Memory B cell (primary cell): Measurements from ENCODE around the gene TMPRSS13.

ENCODE experiments used
- ATAC-seq: fragments of 150-1000 bp; cut with Tn5 transposase; 2 replicates; pipeline ENCODE4 v1.10.0; 2021; ENCODE audit warnings: low read depth, mild to moderate bottlenecking, moderate library complexity
- DNase-seq, 2 donors: peaks; one replicate each; pipeline ENCODE4 v3.0.0; 2022; ENCODE audit warnings: low spot score in 2 of 2
- H3K27ac Mint-ChIP-seq: one replicate; pipeline ENCODE4 v1.8.0; 2022; ENCODE audit warnings: mild to moderate bottlenecking, moderate library complexity, mixed read lengths
- H3K27me3 Mint-ChIP-seq: one replicate; pipeline ENCODE4 v1.8.0; 2022; ENCODE audit warnings: mixed read lengths
- H3K36me3 Mint-ChIP-seq: one replicate; pipeline ENCODE4 v1.8.0; 2022; ENCODE audit warnings: mild to moderate bottlenecking, mixed read lengths
- H3K4me1 Mint-ChIP-seq: one replicate; pipeline ENCODE4 v1.8.0; 2022; ENCODE audit warnings: mixed read lengths
- H3K4me3 Mint-ChIP-seq: one replicate; pipeline ENCODE4 v1.8.0; 2022; ENCODE audit warnings: mild to moderate bottlenecking, moderate library complexity, mixed read lengths
- H3K9me3 Mint-ChIP-seq: one replicate; pipeline ENCODE4 v1.8.0; 2022; ENCODE audit warnings: mixed read lengths

Gene TMPRSS13

GRCh38 chr11:117876341-117877119 lies 52.7 kb downstream of the TMPRSS13 start, which contains the start of gene FXYD6:
Gene FXYD6 (minus strand): TSS chr11:117876658. CDS start chr11:117842776, 33,882 bp downstream.
- H3K27ac Mint-ChIP-seq: no peak within 1 kb of the TSS
- ATAC-seq (no peak), DNase-seq (no peak)
- peaks cover 48% of the 10 kb centered on the region for H3K27me3 Mint-ChIP-seq
- peak within 1 kb of the TSS; percentile 58 for H3K4me3 Mint-ChIP-seq
- no peaks in the 10 kb centered on the region for H3K36me3 Mint-ChIP-seq
- H3K9me3 Mint-ChIP-seq: no peaks in the 10 kb centered on the region
- H3K4me1 Mint-ChIP-seq: peaks cover 19% of the 10 kb centered on the region

- Mint-ChIP-seq H3K9me3 (no peaks in the 10 kb centered on the region), H3K36me3 (no peaks in the 10 kb centered on the region), H3K27ac (no peak overlapping the region), H3K27me3 (peaks cover 46% of the 10 kb centered on the region), H3K4me1 (peaks cover 19% of the 10 kb centered on the region), H3K4me3 (peak overlapping the region; percentile 37)
- no peak for DNase-seq
- no peak for ATAC-seq
Observed at GRCh38 chr11:117876059-117876340, 53.2 kb downstream of the TMPRSS13 start.

GRCh38 chr11:117875382-117876058 lies 53.7 kb downstream of the TMPRSS13 start:
- H3K4me3 Mint-ChIP-seq: peak overlapping the region; percentile 37
- no peaks in the 10 kb centered on the region for H3K36me3 Mint-ChIP-seq
- peaks cover 19% of the 10 kb centered on the region for H3K4me1 Mint-ChIP-seq
- no peaks in the 10 kb centered on the region for H3K9me3 Mint-ChIP-seq
- H3K27ac Mint-ChIP-seq: peak overlapping the region; percentile 12
- peak; percentile 69 for ATAC-seq
- H3K27me3 Mint-ChIP-seq: peaks cover 46% of the 10 kb centered on the region
- DNase-seq: peak in 1 of 2 donors; percentile 13

- Mint-ChIP-seq H3K27me3 (peaks cover 41% of the 10 kb centered on the region), H3K27ac (peak overlapping the region; percentile 12), H3K4me3 (peak overlapping the region; percentile 37), H3K9me3 (no peaks in the 10 kb centered on the region), H3K36me3 (no peaks in the 10 kb centered on the region), H3K4me1 (peaks cover 19% of the 10 kb centered on the region)
- no peak for ATAC-seq
- no peak for DNase-seq
Observed at GRCh38 chr11:117874910-117875381, 54.3 kb downstream of the TMPRSS13 start.

GRCh38 chr11:117874253-117874909 lies 54.8 kb downstream of the TMPRSS13 start:
- H3K36me3 Mint-ChIP-seq: no peaks in the 10 kb centered on the region
- no peak overlapping the region for H3K4me3 Mint-ChIP-seq
- peaks cover 19% of the 10 kb centered on the region for H3K4me1 Mint-ChIP-seq
- no peaks in the 10 kb centered on the region for H3K9me3 Mint-ChIP-seq
- no peak for ATAC-seq
- DNase-seq: no peak
- peaks cover 38% of the 10 kb centered on the region for H3K27me3 Mint-ChIP-seq
- no peak overlapping the region for H3K27ac Mint-ChIP-seq

- H3K27me3 Mint-ChIP-seq: peaks cover 35% of the 10 kb centered on the region
Observed at GRCh38 chr11:117873828-117874125, 55.4 kb downstream of the TMPRSS13 start.

GRCh38 chr11:117872975-117873827 lies 56.0 kb downstream of the TMPRSS13 start:
- Mint-ChIP-seq H3K36me3 (no peaks in the 10 kb centered on the region), H3K9me3 (no peaks in the 10 kb centered on the region), H3K4me3 (no peak overlapping the region), H3K27ac (no peak overlapping the region), H3K27me3 (peaks cover 31% of the 10 kb centered on the region), H3K4me1 (peaks cover 19% of the 10 kb centered on the region)
- DNase-seq (no peak), ATAC-seq (no peak)

More at GRCh38 chr11:117873828-117874125, 55.4 kb downstream of the TMPRSS13 start:
- ATAC-seq (no peak), DNase-seq (no peak)
- Mint-ChIP-seq H3K36me3 (no peaks in the 10 kb centered on the region), H3K4me1 (peaks cover 19% of the 10 kb centered on the region), H3K4me3 (no peak overlapping the region), H3K27ac (no peak overlapping the region), H3K9me3 (no peaks in the 10 kb centered on the region)

- peaks cover 19% of the 10 kb centered on the region for H3K4me1 Mint-ChIP-seq
Observed at GRCh38 chr11:117872420-117872961, 56.7 kb downstream of the TMPRSS13 start.

GRCh38 chr11:117871784-117872183 lies 57.4 kb downstream of the TMPRSS13 start:
- Mint-ChIP-seq H3K4me1 (peaks cover 19% of the 10 kb centered on the region), H3K9me3 (no peaks in the 10 kb centered on the region), H3K36me3 (no peaks in the 10 kb centered on the region), H3K4me3 (no peak overlapping the region), H3K27ac (no peak overlapping the region), H3K27me3 (peaks cover 24% of the 10 kb centered on the region)
- ATAC-seq (no peak), DNase-seq (no peak)

More at GRCh38 chr11:117872420-117872961, 56.7 kb downstream of the TMPRSS13 start:
- no peak overlapping the region for H3K4me3 Mint-ChIP-seq
- no peaks in the 10 kb centered on the region for H3K9me3 Mint-ChIP-seq
- ATAC-seq: no peak
- peaks cover 28% of the 10 kb centered on the region for H3K27me3 Mint-ChIP-seq
- no peak overlapping the region for H3K27ac Mint-ChIP-seq
- no peaks in the 10 kb centered on the region for H3K36me3 Mint-ChIP-seq
- no peak for DNase-seq

GRCh38 chr11:117871160-117871559 lies 58.0 kb downstream of the TMPRSS13 start:
- peaks cover 18% of the 10 kb centered on the region for H3K4me1 Mint-ChIP-seq
- no peak for ATAC-seq
- H3K27me3 Mint-ChIP-seq: peaks cover 23% of the 10 kb centered on the region
- H3K4me3 Mint-ChIP-seq: no peak overlapping the region
- H3K36me3 Mint-ChIP-seq: no peaks in the 10 kb centered on the region
- no peaks in the 10 kb centered on the region for H3K9me3 Mint-ChIP-seq
- no peak overlapping the region for H3K27ac Mint-ChIP-seq
- DNase-seq: no peak

- Mint-ChIP-seq H3K27me3 (peaks cover 22% of the 10 kb centered on the region), H3K9me3 (no peaks in the 10 kb centered on the region), H3K27ac (no peak overlapping the region), H3K4me3 (no peak overlapping the region), H3K4me1 (peaks cover 10% of the 10 kb centered on the region), H3K36me3 (no peaks in the 10 kb centered on the region)
- DNase-seq (no peak), ATAC-seq (no peak)
Observed at GRCh38 chr11:117870103-117870952, 58.9 kb downstream of the TMPRSS13 start.

- Mint-ChIP-seq H3K27me3 (peaks cover 17% of the 10 kb centered on the region), H3K4me3 (no peak overlapping the region), H3K36me3 (no peaks in the 10 kb centered on the region), H3K9me3 (no peaks in the 10 kb centered on the region), H3K4me1 (peaks cover 5% of the 10 kb centered on the region), H3K27ac (no peak overlapping the region)
- no peak for ATAC-seq
- no peak for DNase-seq
Observed at GRCh38 chr11:117869604-117870003, 59.6 kb downstream of the TMPRSS13 start.
